ENCODE data around the gene ARVCF.
"Not testable (repeated sequence)": the region's sequence is repeated elsewhere in the genome, so short reads cannot be mapped to it uniquely, and the experiment has no call there.

ARVCF gene

GRCh38 chr22:19959043-19959586, 57.5 kb downstream of the ARVCF start:
- DNase-seq = no peak

DNA sequence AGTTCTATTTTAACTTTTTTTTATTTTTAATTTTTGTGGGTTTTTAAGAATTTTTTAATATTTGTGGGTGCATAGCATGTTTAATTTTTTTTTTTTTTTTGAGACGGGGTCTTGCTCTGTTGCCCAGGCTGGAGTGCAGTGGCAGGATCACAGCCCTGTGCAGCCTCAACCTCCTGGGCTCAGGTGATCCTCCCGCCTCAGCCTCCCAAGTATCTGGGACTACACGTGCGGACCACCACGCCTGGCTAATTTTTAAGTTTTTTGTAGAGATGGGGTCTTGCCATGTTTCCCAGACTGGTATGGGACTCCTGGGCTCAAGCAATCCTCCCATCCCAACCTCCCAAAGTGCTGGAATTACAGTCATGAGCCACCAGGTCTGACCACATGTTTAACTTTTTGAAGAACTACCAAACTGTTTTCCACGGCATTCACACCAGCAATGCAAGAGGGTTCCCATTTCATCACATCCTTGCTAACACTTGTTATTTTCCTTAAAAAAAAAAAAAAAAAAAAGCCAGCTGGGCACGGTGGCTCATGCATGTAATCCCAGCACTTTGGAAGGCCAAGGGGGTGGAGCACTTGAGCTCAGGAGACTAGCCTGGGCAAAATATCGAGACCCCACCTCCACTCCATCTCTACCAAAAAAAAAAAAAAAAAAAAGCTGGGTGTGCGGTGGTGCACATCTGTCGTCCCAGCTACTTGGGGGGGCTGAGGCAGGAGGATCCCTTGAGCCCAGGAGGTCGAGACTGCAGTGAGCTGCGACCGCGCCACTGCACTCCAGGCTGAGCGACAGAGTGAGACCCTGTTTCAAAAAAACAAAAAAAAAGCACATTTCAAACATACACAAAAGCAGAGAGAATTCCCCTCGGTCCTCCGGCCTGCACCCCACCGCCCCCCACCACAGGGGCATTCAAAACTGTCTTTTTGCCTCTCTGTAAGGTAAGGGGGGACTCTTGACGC, 58.3 kb downstream of the ARVCF start:
- DNase-seq = no peak

GRCh38 chr22:19957445-19957844, 59.2 kb downstream of the ARVCF start:
- no peak for DNase-seq

DNA sequence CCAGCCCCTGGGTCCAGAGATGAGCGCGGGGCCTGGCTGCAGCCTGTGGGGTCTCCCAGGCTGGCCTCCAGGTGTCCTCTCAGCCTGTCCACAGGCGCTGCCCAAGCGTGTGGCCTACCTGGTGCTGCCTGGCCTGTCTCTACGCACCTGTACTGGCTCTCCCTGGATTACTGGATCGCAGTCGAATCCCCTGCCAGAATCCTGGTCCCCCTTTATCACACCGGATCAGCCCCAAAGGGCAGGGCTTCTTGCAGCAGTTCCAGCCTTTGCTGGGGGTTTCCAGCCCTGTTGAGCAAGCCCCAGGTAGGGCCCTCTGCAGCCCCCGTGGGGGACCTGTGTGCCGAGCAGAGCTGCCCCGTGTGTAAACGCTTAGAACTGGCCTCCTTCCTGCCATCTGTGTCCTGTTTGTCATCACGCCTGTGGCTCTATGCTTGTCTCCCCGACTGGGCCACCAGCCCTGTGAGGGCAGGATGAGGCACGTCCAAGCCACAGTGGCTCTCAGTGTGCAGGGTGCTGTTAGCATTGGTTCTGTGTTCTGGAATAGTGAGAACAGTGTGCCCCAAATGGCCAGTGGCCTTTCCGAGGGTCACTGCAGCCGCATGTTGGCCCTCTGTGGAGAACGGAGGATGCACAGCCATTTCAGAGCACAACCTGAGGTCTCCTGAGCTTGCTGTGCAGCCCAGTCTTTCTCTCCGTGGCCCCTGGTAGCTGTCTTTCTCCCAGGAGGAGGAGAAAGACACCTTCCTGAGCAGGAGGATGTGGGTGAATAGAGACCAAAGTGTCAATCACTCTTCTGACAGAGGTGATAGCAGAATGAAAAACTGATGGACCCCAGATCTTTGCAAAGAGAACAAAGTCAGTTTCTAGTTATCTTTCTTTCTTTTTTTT, 61.1 kb downstream of the ARVCF start:
- no peak for DNase-seq

DNA sequence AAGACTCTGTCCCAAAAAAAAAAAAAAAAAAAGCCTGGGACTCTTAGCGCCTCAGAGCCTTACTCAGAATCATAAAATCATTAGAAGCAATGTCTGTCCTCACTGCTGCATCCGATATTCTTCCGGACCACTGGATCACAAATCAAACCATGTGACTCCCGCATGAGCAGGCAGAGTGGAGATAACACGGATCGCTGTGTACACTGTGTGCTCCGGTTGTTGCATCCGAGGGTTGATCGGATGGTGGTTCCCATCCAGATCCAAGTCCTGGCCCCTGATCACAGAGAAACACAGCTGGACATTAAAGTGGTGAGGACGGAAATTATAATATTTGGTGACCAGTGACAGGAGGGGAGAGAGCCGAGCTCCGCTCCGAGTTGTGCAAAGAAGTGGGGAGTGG, 65.3 kb downstream of the ARVCF start:
- DNase-seq = no peak

GRCh38 chr22:19948057-19948760, 68.4 kb downstream of the ARVCF start:
- no peak for DNase-seq

DNA sequence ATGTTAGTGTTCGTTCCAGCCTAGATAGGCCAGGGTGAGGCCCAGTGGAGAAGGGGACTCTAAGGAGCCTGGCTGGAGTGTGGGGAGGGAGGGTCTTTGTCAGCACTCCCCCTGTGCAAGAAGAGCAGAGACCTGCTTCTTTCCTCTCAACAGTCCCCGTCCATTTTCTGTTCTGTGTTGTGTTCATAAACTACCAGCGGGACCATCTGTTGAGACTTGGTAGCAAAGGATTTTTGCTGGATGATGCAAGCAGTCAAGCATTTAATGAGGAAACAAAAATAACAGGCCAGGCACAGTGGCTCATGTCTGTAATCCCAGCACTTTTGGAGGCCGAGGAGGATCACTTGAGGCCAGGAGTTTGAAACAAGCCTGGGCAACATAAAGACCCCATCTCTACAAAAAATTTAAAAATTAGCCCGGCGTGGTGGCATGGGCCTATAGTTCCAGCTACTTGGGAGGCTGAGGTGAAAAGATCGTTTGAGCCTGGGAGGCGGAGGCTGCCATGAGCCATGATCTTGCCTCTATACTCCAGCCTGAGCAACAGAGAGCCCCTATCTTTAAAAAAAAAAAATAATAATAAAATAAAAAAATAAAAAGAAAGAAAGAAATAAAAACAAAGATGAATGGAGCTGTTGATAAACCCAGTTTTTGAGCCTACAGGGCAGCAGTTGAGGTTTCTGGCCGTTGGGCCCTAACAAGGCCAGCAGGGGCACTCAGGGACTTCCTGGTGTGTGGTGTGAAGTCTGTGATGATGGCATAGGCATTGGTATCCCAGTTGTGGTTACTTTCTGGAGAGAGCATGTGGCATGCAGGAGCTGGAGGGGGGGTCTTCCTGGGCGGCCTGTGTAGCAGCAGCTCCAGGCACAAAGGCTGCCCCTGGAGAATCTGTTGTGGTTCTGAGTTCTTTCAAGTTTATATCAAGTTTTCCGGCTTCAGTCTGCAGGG, 73.3 kb downstream of the ARVCF start:
- DNase-seq = no peak

DNA sequence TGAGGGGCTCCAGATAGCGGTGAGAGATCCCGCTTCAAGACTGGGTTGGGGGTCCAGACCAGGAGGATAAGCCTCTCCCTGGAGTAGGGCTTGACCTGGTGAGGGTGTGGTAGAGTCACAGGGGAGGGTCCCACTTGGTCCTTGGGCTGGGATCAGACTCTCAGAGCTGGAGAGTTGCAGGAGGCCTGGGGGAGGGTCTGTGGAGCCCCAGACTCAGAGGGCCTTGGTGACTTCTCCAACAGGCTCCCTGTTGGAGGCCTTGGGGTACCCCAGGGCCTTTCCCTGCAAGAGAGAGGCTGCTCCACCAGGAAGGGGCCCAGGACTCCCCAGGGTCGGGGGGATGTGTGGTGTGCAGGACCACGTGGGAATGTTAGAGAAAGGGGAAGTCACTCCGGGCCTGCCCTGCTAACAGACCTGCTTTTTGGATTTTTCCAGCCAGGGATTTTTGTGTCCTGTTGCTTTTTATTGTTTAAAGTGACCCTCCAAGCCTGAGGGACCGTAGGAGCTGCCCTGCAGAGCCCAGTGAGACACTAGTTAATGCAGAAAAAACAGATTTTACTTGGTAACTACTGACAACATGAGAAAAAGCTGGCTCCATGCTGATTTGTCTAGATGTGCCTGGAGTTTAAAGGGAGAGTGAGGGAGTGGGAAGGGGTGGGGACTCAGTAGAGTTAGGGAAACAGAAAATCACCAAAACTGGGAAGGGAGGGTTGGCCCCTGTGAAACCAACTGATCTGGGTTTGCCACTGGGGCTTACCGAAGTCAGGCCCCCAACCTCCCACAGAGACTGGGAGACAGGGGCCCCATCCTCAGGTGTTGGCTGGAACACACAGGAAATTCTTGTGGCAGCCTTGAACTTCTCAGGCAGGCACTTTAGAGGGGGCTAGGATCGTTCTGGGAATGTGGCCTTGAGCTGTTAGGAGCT, 74.2 kb downstream of the ARVCF start:
- no peak for DNase-seq

DNA sequence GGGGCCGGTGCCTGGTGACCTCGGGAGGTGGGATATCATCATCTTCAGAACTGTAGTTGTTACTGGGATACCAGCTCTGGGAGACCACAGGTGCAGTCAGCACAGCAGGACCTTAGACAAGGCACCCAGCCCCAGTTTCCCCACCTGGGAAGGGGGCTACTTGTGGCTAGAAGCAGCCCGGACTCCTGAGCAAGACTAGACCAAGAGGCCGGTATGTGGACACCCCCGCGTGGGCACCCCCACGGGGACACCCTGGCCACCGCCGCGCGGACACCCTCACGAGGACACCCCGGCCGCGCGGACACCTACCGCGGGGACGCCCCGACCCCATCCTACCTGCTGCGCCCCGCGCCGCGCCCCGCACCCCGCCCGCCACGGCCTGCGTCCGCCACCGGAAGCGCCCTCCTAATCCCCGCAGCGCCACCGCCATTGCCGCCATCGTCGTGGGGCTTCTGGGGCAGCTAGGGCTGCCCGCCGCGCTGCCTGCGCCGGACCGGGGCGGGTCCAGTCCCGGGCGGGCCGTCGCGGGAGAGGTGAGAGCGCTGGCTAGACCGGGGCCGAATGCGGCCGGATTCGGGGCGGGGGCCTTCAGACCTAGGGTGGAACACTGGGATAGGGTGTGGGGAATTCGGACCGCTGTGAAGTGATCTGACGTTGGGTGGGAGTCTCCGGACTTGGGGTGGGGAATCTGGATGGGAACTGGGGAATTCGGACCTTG, 75.1 kb downstream of the ARVCF start, which contains the start of the genes COMT and TXNRD2:
Gene COMT, plus strand, starts transcription at position 408 of the 718 bp plus-strand sequence. CDS start 20,755 bp downstream, outside the sequence.
Gene TXNRD2, minus strand, starts transcription at position 454 of the 718 bp plus-strand sequence. Its CDS starts 15 bp downstream, at position 439.
- DNase-seq = peak; percentile 77

DNA sequence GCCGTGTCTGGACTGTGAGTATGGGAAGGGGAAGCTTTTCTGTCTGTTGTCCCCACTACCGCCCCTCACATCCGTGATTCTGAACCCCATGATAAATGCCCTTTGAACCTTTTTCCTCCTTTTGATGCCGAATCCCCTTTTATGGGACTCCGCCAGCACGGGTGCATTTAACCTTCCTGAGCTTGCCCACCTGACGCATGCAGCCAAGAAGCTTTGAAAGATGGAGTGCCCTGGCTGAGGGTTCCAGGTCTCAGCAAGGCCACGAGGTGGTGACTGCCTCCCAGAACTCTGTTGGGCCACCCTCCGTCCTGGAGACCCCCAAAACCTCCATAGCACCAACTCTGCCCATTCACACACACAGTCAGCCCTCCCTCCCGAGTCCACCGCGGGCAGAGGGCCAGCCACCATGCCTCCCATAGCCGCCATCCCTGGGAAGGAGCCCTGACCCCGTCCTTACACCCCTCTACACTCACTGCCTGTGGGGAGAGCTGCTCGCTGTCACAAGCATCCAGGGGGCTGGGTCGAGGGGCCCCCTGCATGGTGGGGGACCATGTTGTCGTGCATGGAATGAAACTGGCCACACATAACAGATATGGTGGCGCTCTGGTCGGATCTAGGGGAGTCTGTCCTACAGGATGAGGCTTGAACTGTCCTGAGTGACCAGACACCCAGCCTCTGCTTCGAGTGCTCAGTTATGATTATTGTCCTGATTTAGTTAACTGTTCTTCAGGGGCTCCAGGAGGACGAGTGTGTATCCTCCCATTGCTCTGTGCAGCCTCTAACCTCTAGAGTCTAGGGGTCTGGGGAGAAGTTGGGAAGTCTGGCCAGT, 75.9 kb downstream of the ARVCF start:
- DNase-seq = no peak

DNA sequence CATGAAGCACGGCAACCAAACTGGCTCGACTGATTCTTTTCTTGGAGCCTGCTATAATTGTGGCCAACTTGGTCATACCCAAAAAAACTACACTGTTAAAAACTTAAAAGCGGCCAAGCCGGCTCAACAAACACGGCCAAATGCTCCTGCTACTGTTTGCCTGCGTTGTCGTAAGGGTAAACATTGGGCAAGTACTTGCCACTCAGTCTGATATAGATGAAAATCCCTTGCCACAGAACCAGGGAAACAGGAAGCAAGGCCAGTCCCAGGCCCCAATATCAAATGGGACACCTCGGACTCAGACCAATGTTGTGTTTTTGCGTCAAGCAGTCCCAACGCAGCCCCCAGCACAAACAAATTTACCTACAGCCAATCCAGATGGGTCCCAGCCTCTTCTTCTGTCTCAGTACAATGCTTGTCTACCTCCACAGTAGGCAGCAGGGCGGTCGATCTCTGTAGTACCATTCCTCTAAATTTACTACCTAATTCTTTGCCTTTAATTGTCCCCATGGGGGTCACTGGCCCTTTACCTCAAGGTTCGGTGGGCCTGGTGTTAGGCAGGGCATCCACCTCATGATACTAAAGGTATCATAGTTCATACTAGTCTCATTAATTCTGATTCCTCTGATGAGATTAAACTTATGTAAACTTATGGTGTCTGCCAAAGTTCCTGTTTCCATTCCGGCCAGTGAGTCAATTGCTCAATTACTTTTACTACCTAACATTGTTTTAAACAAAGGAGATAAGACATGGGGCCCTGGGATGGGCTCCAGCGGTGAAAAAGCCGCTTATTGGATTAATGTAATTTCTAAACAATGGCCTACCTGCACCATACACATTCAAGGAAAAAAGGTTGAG, 78.8 kb downstream of the ARVCF start:
- no peak for DNase-seq

DNA sequence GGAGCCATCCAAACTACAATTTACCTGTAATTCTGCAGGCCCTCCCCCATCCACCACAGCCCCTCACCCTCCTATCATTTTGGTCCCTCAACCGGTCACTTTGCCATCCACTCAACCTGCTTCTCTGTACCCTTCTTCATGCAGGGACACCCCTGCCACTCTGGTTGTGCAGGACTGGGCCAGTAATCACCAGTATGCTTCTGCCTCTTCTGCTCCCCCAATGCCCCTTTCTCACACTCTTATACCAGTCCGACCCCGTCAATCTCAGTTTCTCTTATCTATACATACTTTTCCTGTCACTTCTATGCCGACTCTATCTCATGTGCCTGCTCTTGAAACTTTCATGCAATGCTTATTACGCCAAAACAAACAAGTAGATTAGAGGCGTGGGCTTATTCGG, 80.1 kb downstream of the ARVCF start:
- no peak for DNase-seq

DNA sequence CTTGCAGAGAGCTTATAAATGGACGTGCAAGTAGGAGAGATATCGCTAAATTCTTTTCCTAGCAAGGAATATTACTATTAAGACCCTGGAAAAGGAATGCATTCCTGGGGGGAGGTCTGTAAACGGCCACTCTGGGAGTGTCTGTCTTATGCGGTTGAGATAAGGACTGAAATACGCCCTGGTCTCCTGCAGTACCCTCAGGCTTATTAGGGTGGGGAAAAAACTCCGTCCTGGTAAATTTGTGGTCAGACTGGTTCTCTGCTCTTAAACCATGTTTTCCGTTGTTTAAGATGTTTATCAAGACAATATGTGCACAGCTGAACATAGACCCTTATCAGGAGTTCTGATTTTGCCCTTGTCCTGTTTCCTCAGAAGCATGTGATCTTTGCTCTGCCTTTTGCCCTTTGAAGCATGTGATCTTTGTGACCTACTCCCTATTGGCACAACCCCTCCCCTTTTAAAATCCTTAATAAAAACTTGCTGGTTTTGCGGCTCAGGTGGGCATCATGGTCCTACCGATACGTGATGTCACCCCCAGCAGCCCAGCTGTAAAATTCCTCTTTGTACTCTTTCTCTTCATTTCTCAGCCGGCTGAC, 81.4 kb downstream of the ARVCF start:
- DNase-seq = not testable (repeated sequence)

GRCh38 chr22:19933341-19934241, 83.0 kb downstream of the ARVCF start:
- no peak for DNase-seq

DNA sequence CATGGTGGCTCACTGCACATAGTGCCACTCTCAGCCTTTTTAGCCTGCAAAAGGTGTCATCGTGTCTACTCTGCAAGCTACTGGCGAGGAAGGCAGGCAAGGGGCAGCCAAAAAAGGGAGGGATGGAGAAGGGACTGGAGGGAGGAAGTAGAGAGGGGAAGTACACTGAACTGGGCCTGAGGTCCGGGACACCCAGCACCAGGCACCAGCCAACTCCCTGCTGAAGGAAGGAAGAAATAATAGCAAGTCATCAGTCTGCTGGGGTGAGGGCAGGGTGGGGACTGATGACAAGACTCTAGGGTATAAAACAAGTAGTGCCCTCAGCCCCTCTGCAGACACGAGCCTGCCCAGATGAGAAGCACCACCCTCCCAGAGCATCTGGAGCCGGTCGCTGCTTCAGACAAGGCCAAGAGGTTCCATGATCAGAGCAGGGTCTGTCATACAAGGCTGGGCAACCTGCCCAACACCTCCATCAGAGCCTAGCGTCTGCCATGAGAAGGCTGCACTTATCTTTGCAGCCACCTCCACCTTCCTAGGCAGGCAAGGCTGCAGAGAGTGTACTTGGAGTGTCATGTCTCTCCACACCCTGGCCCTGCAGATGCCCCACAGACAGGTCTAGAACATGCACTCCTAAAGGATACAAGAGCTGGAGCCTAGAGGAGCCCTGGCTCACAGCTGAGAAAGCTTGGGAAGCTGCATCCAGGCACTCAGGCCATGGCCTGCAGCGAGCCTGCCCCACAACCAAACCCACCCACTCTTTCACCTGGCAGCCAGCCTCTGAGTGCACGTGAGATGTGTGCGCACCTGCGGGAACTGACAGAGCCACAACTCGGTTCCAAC, 84.0 kb downstream of the ARVCF start:
- no peak for DNase-seq
